ENCODE data around the gene IDI1. TPM values are rescaled to one million over a fixed set of nuclear protein-coding genes. Genes with fewer than 3 reads are reported as not detected.
A peak's percentile ranks its signal among the peaks of the same experiment; 100 is the strongest.

IDI1 gene
- total RNA-seq, 1 experiment from 2014 or later = 44.7 TPM

- no peak overlapping the region for H2BK20ac ChIP-seq (ENCODE audit: low read depth, low read length, poor library complexity, severe bottlenecking)
- H3K18ac ChIP-seq (ENCODE audit: insufficient read length, low read depth, low read length) = no peak overlapping the region
- H4K20me1 ChIP-seq (ENCODE audit: control insufficient read depth, insufficient read depth, insufficient read length) = no peaks in the 10 kb centered on the region
- no CpG with 5 or more reads among the region's 4 CpGs for WGBS (ENCODE audit: extremely low coverage, insufficient read length, low lambda C conversion rate)
- H3K56ac ChIP-seq (ENCODE audit: insufficient read length, low read depth, low read length) = no peak overlapping the region
- H3K36me3 Mint-ChIP-seq (ENCODE audit: insufficient read depth in 1 of 3, low read depth in 3 of 3) = peaks cover 31 to 65% (median 53%) of the 10 kb centered on the region in 3 experiments
- H3K4me1 Mint-ChIP-seq = peaks cover 21 to 23% of the 10 kb centered on the region in 2 experiments
- H3K27me3 Mint-ChIP-seq (ENCODE audit: low read depth) = no peaks in the 10 kb centered on the region
- H2BK5ac ChIP-seq (ENCODE audit: insufficient read length, low read length) = no peak overlapping the region
- no peaks in the 10 kb centered on the region for H3K9me3 ChIP-seq (ENCODE audit: control insufficient read depth, low read depth, low read length)
- no peak overlapping the region for H4K5ac ChIP-seq (ENCODE audit: insufficient read length, low read depth, low read length)
- H3K27ac Mint-ChIP-seq = peak overlapping the region; percentile 38 to 88 (median 82); a peak in 3 of 7 replicates
- H2AK5ac ChIP-seq (ENCODE audit: insufficient read length, low read length) = no peak overlapping the region
- H2AFZ ChIP-seq (ENCODE audit: low read length) = no peak overlapping the region
- peaks cover 28% of the 10 kb centered on the region for H3K79me2 ChIP-seq (ENCODE audit: insufficient read depth, low read length)
- no peak overlapping the region for H4K8ac ChIP-seq (replicated peaks; ENCODE audit: insufficient read length, low read depth, low read length)
- no peak overlapping the region for H2BK120ac ChIP-seq (ENCODE audit: low read depth, low read length, poor library complexity, severe bottlenecking)
- no peak overlapping the region for H3K23ac ChIP-seq (ENCODE audit: insufficient read length, low read depth, low read length)
- H4K91ac ChIP-seq (ENCODE audit: insufficient read length, low read depth, low read length) = no peak overlapping the region
- H3K27ac ChIP-seq (ENCODE audit: insufficient read length, low read depth, low read length) = no peak overlapping the region
- no peak overlapping the region for H3K14ac ChIP-seq (ENCODE audit: insufficient read depth, low read length)
- H3K9me3 Mint-ChIP-seq = no peaks in the 10 kb centered on the region; a peak in 2 of 5 replicates
- no peak overlapping the region for H3K9ac ChIP-seq (ENCODE audit: extremely low read depth, insufficient read length, low read length)
- no peak for TF ChIP-seq CTCF (conservative IDR thresholded peaks at IDR 0.05)
- no peak overlapping the region for H2BK12ac ChIP-seq (ENCODE audit: insufficient read length, low read depth, low read length)
- H3K23me2 ChIP-seq (ENCODE audit: insufficient read length, low read depth, low read length, poor library complexity, severe bottlenecking) = peaks cover 3% of the 10 kb centered on the region
- peak overlapping the region; percentile 31 for H3K4me2 ChIP-seq (ENCODE audit: insufficient read depth, insufficient read length, low read length)
- H3K4ac ChIP-seq (ENCODE audit: low read depth, low read length) = no peak overlapping the region
- H3K4me3 Mint-ChIP-seq = peak overlapping the region in 1 of 2 experiments; percentile 36; a peak in 1 of 5 replicates
- H3K79me1 ChIP-seq (ENCODE audit: insufficient read depth, low read depth, low read length, poor library complexity, severe bottlenecking) = no peaks in the 10 kb centered on the region
- H2BK15ac ChIP-seq (ENCODE audit: low read depth, low read length) = no peak overlapping the region
- no peaks in the 10 kb centered on the region for H3K27me3 ChIP-seq (ENCODE audit: insufficient read depth, low read length)
- H3T11ph ChIP-seq (ENCODE audit: low read length) = no peak overlapping the region
- no peaks in the 10 kb centered on the region; the same call in 1 of the 2 replicates for H3K4me1 ChIP-seq (ENCODE audit: insufficient read depth, low read length)
- no peak for DNase-seq
Observed at GRCh38 chr10:1044964-1045363, 4.0 kb downstream of the IDI1 start.

All from H9 (cell line).